ENCODE data around the gene HSD17B3. TPM values are rescaled to one million over a fixed set of nuclear protein-coding genes. Genes with fewer than 3 reads are reported as not detected.
A peak's percentile ranks its signal among the peaks of the same experiment; 100 is the strongest.

The HSD17B3 gene
- total RNA-seq, 1 experiment from 2014 or later = not detected

DNA sequence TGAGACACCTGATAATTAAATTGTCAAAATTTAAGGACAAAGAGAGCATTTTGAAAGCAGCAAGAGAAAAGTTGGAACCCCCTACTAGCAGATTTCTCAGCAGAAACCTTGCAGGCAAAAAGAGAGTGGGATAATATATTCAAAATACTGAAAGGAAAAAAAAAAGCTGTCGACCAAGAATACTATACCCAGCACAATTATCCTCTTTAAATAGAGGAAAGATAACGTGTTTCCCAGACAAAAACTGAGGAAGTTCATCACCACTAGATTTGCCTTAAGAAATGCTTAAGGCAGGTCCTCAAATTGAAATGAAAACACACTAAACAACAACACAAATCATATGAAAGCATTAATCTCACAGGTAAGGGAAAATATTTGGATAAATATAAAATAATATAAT lies 27.0 kb downstream of the HSD17B3 start:
- CTCF ChIA-PET = no interaction called here

DNA sequence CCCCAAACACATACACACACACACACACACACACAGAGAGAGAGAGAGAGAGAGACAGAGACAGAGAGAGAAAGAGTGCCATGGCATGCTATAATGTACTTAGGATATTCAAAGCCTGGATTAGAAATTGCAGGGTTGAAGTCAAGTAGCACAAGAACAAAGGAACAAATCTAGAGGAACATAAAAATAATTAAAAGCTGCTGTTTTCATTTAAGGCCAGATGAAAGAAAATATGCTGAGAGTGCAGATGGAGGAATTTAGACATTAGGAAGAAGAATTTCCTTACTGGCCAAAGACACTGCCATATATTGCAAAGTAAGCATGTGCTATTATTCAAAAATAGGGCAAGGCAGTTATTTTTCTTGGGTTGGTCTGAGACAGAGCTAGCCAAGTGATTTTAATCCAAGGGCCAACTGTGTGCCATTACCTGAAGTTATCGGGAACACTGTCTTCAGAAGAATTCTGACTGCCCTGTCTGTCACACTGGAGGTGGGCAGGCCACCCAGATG lies 31.7 kb downstream of the HSD17B3 start:
- no peaks in the 10 kb centered on the region for H3K4me1 ChIP-seq (replicated peaks; ENCODE audit: insufficient read depth)
- H3F3A ChIP-seq (ENCODE audit: insufficient read depth, low read depth) = no peaks in the 10 kb centered on the region
- no peaks in the 10 kb centered on the region for H3K79me2 ChIP-seq (ENCODE audit: low read depth)
- no peaks in the 10 kb centered on the region for H3K9me2 ChIP-seq (ENCODE audit: insufficient read depth)
- BruUV-seq (replicated peaks) = no TSS peak
- ChIA-PET CTCF (no interaction called here), POLR2A (ENCODE audit: unreplicated experiment) (no interaction called here)
- no peaks in the 10 kb centered on the region for H3K27me3 ChIP-seq (ENCODE audit: insufficient read depth, low read depth)
- H3K4me3 ChIP-seq = no peak overlapping the region
- H3K9me3 ChIP-seq (ENCODE audit: insufficient read depth, low read depth) = peaks cover 8% of the 10 kb centered on the region
- H3K36me3 ChIP-seq (ENCODE audit: low read depth) = no peaks in the 10 kb centered on the region
- intact Hi-C loops (cut with micrococcal nuclease; ENCODE audit: unreplicated experiment) = no loop called here
- no peak overlapping the region for H3K4me2 ChIP-seq
- H3K27ac ChIP-seq = no peak overlapping the region
- no peak for TF ChIP-seq EZH2 (IDR thresholded peaks at IDR 0.05; ENCODE audit: low read depth)
- TF ChIP-seq, protein P1, sequence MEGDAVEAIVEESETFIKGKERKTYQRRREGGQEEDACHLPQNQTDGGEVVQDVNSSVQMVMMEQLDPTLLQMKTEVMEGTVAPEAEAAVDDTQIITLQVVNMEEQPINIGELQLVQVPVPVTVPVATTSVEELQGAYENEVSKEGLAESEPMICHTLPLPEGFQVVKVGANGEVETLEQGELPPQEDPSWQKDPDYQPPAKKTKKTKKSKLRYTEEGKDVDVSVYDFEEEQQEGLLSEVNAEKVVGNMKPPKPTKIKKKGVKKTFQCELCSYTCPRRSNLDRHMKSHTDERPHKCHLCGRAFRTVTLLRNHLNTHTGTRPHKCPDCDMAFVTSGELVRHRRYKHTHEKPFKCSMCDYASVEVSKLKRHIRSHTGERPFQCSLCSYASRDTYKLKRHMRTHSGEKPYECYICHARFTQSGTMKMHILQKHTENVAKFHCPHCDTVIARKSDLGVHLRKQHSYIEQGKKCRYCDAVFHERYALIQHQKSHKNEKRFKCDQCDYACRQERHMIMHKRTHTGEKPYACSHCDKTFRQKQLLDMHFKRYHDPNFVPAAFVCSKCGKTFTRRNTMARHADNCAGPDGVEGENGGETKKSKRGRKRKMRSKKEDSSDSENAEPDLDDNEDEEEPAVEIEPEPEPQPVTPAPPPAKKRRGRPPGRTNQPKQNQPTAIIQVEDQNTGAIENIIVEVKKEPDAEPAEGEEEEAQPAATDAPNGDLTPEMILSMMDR (conservative IDR thresholded peaks at IDR 0.05) = no peak
- H4K20me1 ChIP-seq (ENCODE audit: insufficient read depth) = no peaks in the 10 kb centered on the region
- H2AFZ ChIP-seq = no peak overlapping the region
- DNase-seq = no peak

More for the DNA sequence above, 27.0 kb downstream of the HSD17B3 start:
- BruUV-seq (replicated peaks) = no TSS peak
- Histone ChIP-seq H3K9me3 (ENCODE audit: insufficient read depth, low read depth) (peaks cover 14% of the 10 kb centered on the region), H3K27ac (no peak overlapping the region), H3K79me2 (ENCODE audit: low read depth) (no peaks in the 10 kb centered on the region), H3K4me1 (replicated peaks; ENCODE audit: insufficient read depth) (no peaks in the 10 kb centered on the region; the same call in 1 of the 2 replicates), H2AFZ (no peak overlapping the region), H3K9me2 (ENCODE audit: insufficient read depth) (no peaks in the 10 kb centered on the region), H4K20me1 (ENCODE audit: insufficient read depth) (no peaks in the 10 kb centered on the region), H3K4me3 (no peak overlapping the region), H3K36me3 (ENCODE audit: low read depth) (no peaks in the 10 kb centered on the region), H3K27me3 (ENCODE audit: insufficient read depth, low read depth) (no peaks in the 10 kb centered on the region), H3K4me2 (no peak overlapping the region), H3F3A (ENCODE audit: insufficient read depth, low read depth) (no peaks in the 10 kb centered on the region)
- intact Hi-C loops (cut with micrococcal nuclease; ENCODE audit: unreplicated experiment) = no loop called here
- TF ChIP-seq, protein P1 (conservative IDR thresholded peaks at IDR 0.05) = no peak
- no peak for TF ChIP-seq EZH2 (IDR thresholded peaks at IDR 0.05; ENCODE audit: low read depth)
- no peak for DNase-seq
- POLR2A ChIA-PET (ENCODE audit: unreplicated experiment) = no interaction called here

DNA sequence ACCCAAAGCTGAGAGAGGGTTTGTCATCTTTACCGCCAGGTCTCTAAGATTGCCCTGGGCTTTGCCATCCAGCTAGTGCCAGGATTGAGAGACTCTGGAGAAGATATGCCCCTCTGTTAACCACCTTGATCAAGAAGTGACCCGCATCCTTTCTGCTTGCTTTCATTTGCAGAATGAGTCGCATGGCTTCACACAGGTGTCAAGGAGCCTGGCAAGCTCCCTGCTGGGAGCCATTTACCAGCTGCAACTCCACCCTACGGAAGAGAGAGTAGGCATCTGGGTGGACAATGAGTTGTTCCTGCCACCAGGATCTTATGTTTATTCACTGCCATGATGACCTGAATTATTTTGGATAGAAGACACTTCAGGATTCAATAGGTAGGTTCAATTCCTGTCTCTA lies 43.0 kb downstream of the HSD17B3 start:
- TF ChIP-seq, protein P1 (conservative IDR thresholded peaks at IDR 0.05) = no peak
- no peak for TF ChIP-seq EZH2 (IDR thresholded peaks at IDR 0.05; ENCODE audit: low read depth)
- no peak for DNase-seq
- no peaks in the 10 kb centered on the region for H3K36me3 ChIP-seq (ENCODE audit: low read depth)
- H4K20me1 ChIP-seq (ENCODE audit: insufficient read depth) = no peaks in the 10 kb centered on the region
- no peaks in the 10 kb centered on the region for H3K9me3 ChIP-seq (ENCODE audit: insufficient read depth, low read depth)
- intact Hi-C loops (cut with micrococcal nuclease; ENCODE audit: unreplicated experiment) = no loop called here
- POLR2A ChIA-PET (ENCODE audit: unreplicated experiment) = no interaction called here
- CTCF ChIA-PET = no interaction called here
- TSS peak; percentile 17 for BruUV-seq (replicated peaks)
- no peak overlapping the region for H3K4me2 ChIP-seq
- H2AFZ ChIP-seq = no peak overlapping the region
- no peaks in the 10 kb centered on the region for H3K4me1 ChIP-seq (replicated peaks; ENCODE audit: insufficient read depth)
- no peaks in the 10 kb centered on the region for H3K27me3 ChIP-seq (ENCODE audit: insufficient read depth, low read depth)
- no peak overlapping the region for H3K4me3 ChIP-seq
- H3K79me2 ChIP-seq (ENCODE audit: low read depth) = no peaks in the 10 kb centered on the region
- H3K27ac ChIP-seq = no peak overlapping the region
- H3F3A ChIP-seq (ENCODE audit: insufficient read depth, low read depth) = no peaks in the 10 kb centered on the region
- H3K9me2 ChIP-seq (ENCODE audit: insufficient read depth) = no peaks in the 10 kb centered on the region

All from PC-9 (cell line).